ENCODE data around the gene RHOC.

Gene RHOC

GRCh38 chr1:112672009-112672408, 34.9 kb downstream of the RHOC start:
- no peak for TF ChIP-seq EZH2 (IDR thresholded peaks at IDR 0.05; ENCODE audit: borderline replicate concordance, low read depth, low read length, severe bottlenecking)
- no peak for TF ChIP-seq CTCF (IDR thresholded peaks at IDR 0.05; ENCODE audit: borderline replicate concordance, extremely low read depth, low read length, poor library complexity, severe bottlenecking)
- Histone ChIP-seq H3K9ac (ENCODE audit: low read depth, low read length) (no peak overlapping the region), H3K4me2 (ENCODE audit: insufficient read depth, low read length) (no peak overlapping the region), H3K9me3 (ENCODE audit: insufficient read depth, low read length, severe bottlenecking) (no peaks in the 10 kb centered on the region), H3K27me3 (ENCODE audit: insufficient read depth, low read length, poor library complexity) (no peaks in the 10 kb centered on the region), H3K4me1 (ENCODE audit: insufficient read depth, low read length) (peaks cover 26% of the 10 kb centered on the region), H3K36me3 (ENCODE audit: insufficient read depth, low read length) (peaks cover 56% of the 10 kb centered on the region), H3K79me2 (ENCODE audit: insufficient read depth, low read length) (peaks cover 25% of the 10 kb centered on the region), H3K27ac (ENCODE audit: low read length) (no peak overlapping the region), H4K20me1 (ENCODE audit: insufficient read depth, low read length) (no peaks in the 10 kb centered on the region), H2AFZ (ENCODE audit: low read depth, low read length) (no peak overlapping the region), H3K4me3 (ENCODE audit: low read depth in 1 of 2, low read length in 2 of 2) (no peak overlapping the region)
- no peak for ATAC-seq (ENCODE audit: insufficient read depth, low read depth)
- DNase-seq = no peak

DNA sequence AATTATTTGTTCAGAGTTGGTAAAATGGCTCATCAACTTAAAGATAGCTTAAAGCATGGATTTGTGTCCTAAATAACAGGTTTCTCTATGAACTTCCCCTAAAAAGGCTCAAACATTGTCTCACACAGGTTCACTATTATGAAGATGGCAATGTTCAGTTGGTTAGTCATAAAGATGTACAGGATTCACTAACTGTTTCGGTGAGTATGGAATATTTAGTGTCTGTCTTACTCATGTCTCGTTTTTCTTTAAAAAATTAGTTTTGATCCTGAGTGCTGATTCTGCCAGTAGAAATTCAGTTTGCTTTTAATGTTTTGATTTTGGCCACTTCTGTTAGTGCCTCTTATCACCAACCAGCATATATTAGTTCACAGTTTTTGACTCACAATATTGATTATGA, 40.0 kb downstream of the RHOC start:
- no peak for ATAC-seq (ENCODE audit: insufficient read depth, low read depth)
- Histone ChIP-seq H3K79me2 (ENCODE audit: insufficient read depth, low read length) (no peaks in the 10 kb centered on the region), H4K20me1 (ENCODE audit: insufficient read depth, low read length) (no peaks in the 10 kb centered on the region), H3K4me3 (ENCODE audit: low read depth in 1 of 2, low read length in 2 of 2) (no peak overlapping the region), H3K9me3 (ENCODE audit: insufficient read depth, low read length, severe bottlenecking) (no peaks in the 10 kb centered on the region), H3K9ac (ENCODE audit: low read depth, low read length) (no peak overlapping the region), H3K4me2 (ENCODE audit: insufficient read depth, low read length) (no peak overlapping the region), H3K27me3 (ENCODE audit: insufficient read depth, low read length, poor library complexity) (no peaks in the 10 kb centered on the region), H3K36me3 (ENCODE audit: insufficient read depth, low read length) (peaks cover 92% of the 10 kb centered on the region), H3K27ac (ENCODE audit: low read length) (no peak overlapping the region), H2AFZ (ENCODE audit: low read depth, low read length) (no peak overlapping the region), H3K4me1 (ENCODE audit: insufficient read depth, low read length) (no peaks in the 10 kb centered on the region)
- TF ChIP-seq EZH2 (IDR thresholded peaks at IDR 0.05; ENCODE audit: borderline replicate concordance, low read depth, low read length, severe bottlenecking) (no peak), CTCF (IDR thresholded peaks at IDR 0.05; ENCODE audit: borderline replicate concordance, extremely low read depth, low read length, poor library complexity, severe bottlenecking) (no peak)
- DNase-seq = no peak

DNA sequence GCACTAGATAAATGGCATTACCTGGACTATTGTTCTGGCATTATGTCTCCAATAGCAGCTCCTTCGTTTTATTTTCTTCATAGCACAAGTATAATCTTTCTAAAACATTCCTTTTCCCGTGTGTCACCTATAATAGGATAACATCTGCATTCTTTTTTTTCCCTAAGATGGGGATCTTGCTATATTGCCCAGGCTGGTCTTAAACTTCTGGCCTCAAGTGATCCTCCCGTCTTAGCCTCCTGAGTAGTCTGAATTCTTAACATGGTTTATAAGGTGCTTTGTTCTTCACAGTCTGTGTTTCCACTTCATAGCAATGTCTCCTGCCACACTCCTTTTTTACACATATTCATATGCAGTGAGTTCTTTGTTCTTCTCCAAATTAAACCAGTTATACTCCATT, 41.1 kb downstream of the RHOC start:
- Histone ChIP-seq H3K27ac (ENCODE audit: low read length) (no peak overlapping the region), H4K20me1 (ENCODE audit: insufficient read depth, low read length) (no peaks in the 10 kb centered on the region), H3K9ac (ENCODE audit: low read depth, low read length) (no peak overlapping the region), H3K4me1 (ENCODE audit: insufficient read depth, low read length) (no peaks in the 10 kb centered on the region), H3K27me3 (ENCODE audit: insufficient read depth, low read length, poor library complexity) (no peaks in the 10 kb centered on the region), H3K79me2 (ENCODE audit: insufficient read depth, low read length) (no peaks in the 10 kb centered on the region), H2AFZ (ENCODE audit: low read depth, low read length) (no peak overlapping the region), H3K4me2 (ENCODE audit: insufficient read depth, low read length) (no peak overlapping the region), H3K9me3 (ENCODE audit: insufficient read depth, low read length, severe bottlenecking) (no peaks in the 10 kb centered on the region), H3K4me3 (ENCODE audit: low read depth in 1 of 2, low read length in 2 of 2) (no peak overlapping the region), H3K36me3 (ENCODE audit: insufficient read depth, low read length) (peaks cover 93% of the 10 kb centered on the region)
- DNase-seq (no peak), ATAC-seq (ENCODE audit: insufficient read depth, low read depth) (no peak)
- TF ChIP-seq EZH2 (IDR thresholded peaks at IDR 0.05; ENCODE audit: borderline replicate concordance, low read depth, low read length, severe bottlenecking) (no peak), CTCF (IDR thresholded peaks at IDR 0.05; ENCODE audit: borderline replicate concordance, extremely low read depth, low read length, poor library complexity, severe bottlenecking) (no peak)

- DNase-seq = no peak
- no peak for ATAC-seq (ENCODE audit: insufficient read depth, low read depth)
- H3K36me3 ChIP-seq (ENCODE audit: insufficient read depth, low read length) = peaks cover 76% of the 10 kb centered on the region
- H3K27me3 ChIP-seq (ENCODE audit: insufficient read depth, low read length, poor library complexity) = no peaks in the 10 kb centered on the region
- no peak overlapping the region for H2AFZ ChIP-seq (ENCODE audit: low read depth, low read length)
- no peak overlapping the region for H3K4me2 ChIP-seq (ENCODE audit: insufficient read depth, low read length)
- no peak for TF ChIP-seq CTCF (IDR thresholded peaks at IDR 0.05; ENCODE audit: borderline replicate concordance, extremely low read depth, low read length, poor library complexity, severe bottlenecking)
- H3K4me3 ChIP-seq (ENCODE audit: low read depth in 1 of 2, low read length in 2 of 2) = no peak overlapping the region
- no peaks in the 10 kb centered on the region for H3K4me1 ChIP-seq (ENCODE audit: insufficient read depth, low read length)
- no peaks in the 10 kb centered on the region for H3K9me3 ChIP-seq (ENCODE audit: insufficient read depth, low read length, severe bottlenecking)
- no peak overlapping the region for H3K9ac ChIP-seq (ENCODE audit: low read depth, low read length)
- H4K20me1 ChIP-seq (ENCODE audit: insufficient read depth, low read length) = peaks cover 8% of the 10 kb centered on the region
- H3K79me2 ChIP-seq (ENCODE audit: insufficient read depth, low read length) = peaks cover 55% of the 10 kb centered on the region
- no peak overlapping the region for H3K27ac ChIP-seq (ENCODE audit: low read length)
These were observed 55.7 kb downstream of the RHOC start for GRCh38 chr1:112651205-112651604.

Data from DND-41 (cell line).